ENCODE measurements around the gene PRR36. TPM values are rescaled to one million over a fixed set of nuclear protein-coding genes. Genes with fewer than 3 reads are reported as not detected.
"Not testable (repeated sequence)": the region's sequence is repeated elsewhere in the genome, so short reads cannot be mapped to it uniquely, and the experiment has no call there.

PRR36 gene
- polyA plus RNA-seq, 2 of the 4 experiments (the other 2 are of a cell fraction): 0.04 to 0.35 TPM

- ATAC-seq (no peak), DNase-seq (ENCODE audit: low read depth in 1 of 2, low spot score in 1 of 2) (no peak), FAIRE-seq (no peak)
- POLR2A ChIA-PET: no interaction called here
- Histone ChIP-seq H3K4me1 (peaks cover 3% of the 10 kb centered on the region; the same call in 1 of the 3 replicates), H3K4me3 (no peak overlapping the region), H3K9me3 (no peaks in the 10 kb centered on the region), H3K4me2 (no peak overlapping the region), H3K27ac (no peak overlapping the region)
- CTCF ChIA-PET: interaction anchor here (1.0 to 5.2 kb wide), 4 partner anchors 8 to 57 kb away, joined by 3 to 25 read pairs (median 14); no protein-coding TSS in a partner anchor
- no peak for TF ChIP-seq FOSB (CRISPR knock-in tag; IDR thresholded peaks at IDR 0.05)
- no peak for TF ChIP-seq KDM5A (IDR thresholded peaks at IDR 0.05)
- TF ChIP-seq CHD4 (IDR thresholded peaks at IDR 0.05; ENCODE audit: borderline replicate concordance): no peak
- no peak for TF ChIP-seq REST (IDR thresholded peaks at IDR 0.05)
- 56% methylated on average over 6 of the region's 14 CpGs for WGBS (ENCODE audit: missing lambda C conversion rate)
Observed at GRCh38 chr19:7860714-7861618, 13.2 kb downstream of the PRR36 start.

- Histone ChIP-seq H3K4me3 (no peak overlapping the region), H3K9me3 (no peaks in the 10 kb centered on the region), H3K4me1 (peaks cover 3% of the 10 kb centered on the region; the same call in 1 of the 3 replicates), H3K4me2 (no peak overlapping the region), H3K27ac (no peak overlapping the region)
- CTCF ChIA-PET: interaction anchor here (1.5 to 5.2 kb wide), 3 partner anchors 7 to 58 kb away, joined by 3 to 25 read pairs (median 23); no protein-coding TSS in a partner anchor
- ATAC-seq: no peak
- no peak for DNase-seq (ENCODE audit: low read depth in 1 of 2, low spot score in 1 of 2)
- WGBS (ENCODE audit: missing lambda C conversion rate): 84% methylated on average over 10 of the region's 22 CpGs
- no peak for FAIRE-seq
- POLR2A ChIA-PET: no interaction called here
- TF ChIP-seq CEBPB (IDR thresholded peaks at IDR 0.05) (no peak), MAX (IDR thresholded peaks at IDR 0.05) (no peak), RNF2 (IDR thresholded peaks at IDR 0.05; ENCODE audit: borderline replicate concordance, low read depth) (no peak), POLR2AphosphoS2 (conservative IDR thresholded peaks at IDR 0.05; ENCODE audit: low read length) (no peak), TFCP2L1 (CRISPR knock-in tag; IDR thresholded peaks at IDR 0.05) (no peak)
Observed at GRCh38 chr19:7859831-7860713, 14.1 kb downstream of the PRR36 start.

GRCh38 chr19:7859087-7859486 lies 15.1 kb downstream of the PRR36 start:
- H3K27ac ChIP-seq; POLR2A ChIA-PET; H3K4me2 ChIP-seq; FAIRE-seq; H3K4me1 ChIP-seq; H3K4me3 ChIP-seq; ATAC-seq; H3K9me3 ChIP-seq; DNase-seq (ENCODE audit: low read depth in 1 of 2, low spot score in 1 of 2): not testable (repeated sequence)
- WGBS (ENCODE audit: missing lambda C conversion rate): 98% methylated on average over 7 of the region's 8 CpGs
- CTCF ChIA-PET: interaction anchor here (0.7 to 5.2 kb wide), 2 partner anchors 10 to 13 kb away, joined by 3 to 25 read pairs; no protein-coding TSS in a partner anchor

GRCh38 chr19:7858109-7858770 lies 15.9 kb downstream of the PRR36 start:
- Histone ChIP-seq H3K4me1 (peaks cover 7% of the 10 kb centered on the region; the same call in 1 of the 3 replicates), H3K4me3 (no peak overlapping the region), H3K4me2 (no peak overlapping the region), H3K9me3 (no peaks in the 10 kb centered on the region), H3K27ac (no peak overlapping the region)
- ATAC-seq (no peak), DNase-seq (ENCODE audit: low read depth in 1 of 2, low spot score in 1 of 2) (no peak), FAIRE-seq (no peak)
- ChIA-PET POLR2A (no interaction called here), CTCF (interaction anchor here (0.7 to 5.2 kb wide), 4 partner anchors 11 to 112 kb away, joined by 3 to 25 read pairs (median 3); no protein-coding TSS in a partner anchor)
- 65% methylated on average over 8 of the region's 29 CpGs for WGBS (ENCODE audit: missing lambda C conversion rate)
- TF ChIP-seq NR3C1 (IDR thresholded peaks at IDR 0.05): no peak
